SU-DHL-6 (cell line): ENCODE results near the gene KLK10.

ENCODE experiments used
- H2AFZ ChIP-seq: fragments of 200-600 bp; sonication (generic); 2 replicates; pipeline ENCODE4 v1.6.1; 2014; ENCODE audit warnings: low read depth, mild to moderate bottlenecking, moderate library complexity, mixed read lengths, antibody characterized with exemption, low read length; ENCODE audit not compliant: severe bottlenecking
- H3F3A ChIP-seq: fragments of 200-600 bp; shearing (Covaris generic); 2 replicates; pipeline ENCODE4 v1.6.0; 2016; ENCODE audit warnings: antibody characterized with exemption, mild to moderate bottlenecking; ENCODE audit not compliant: insufficient read depth
- H3K27ac ChIP-seq: fragments of 200-600 bp; sonication (generic); 2 replicates; pipeline ENCODE4 v1.5.1; 2016; ENCODE audit warnings: low read depth, mild to moderate bottlenecking, low read length, moderate library complexity, mixed read lengths
- H3K27me3 ChIP-seq: fragments of 200-600 bp; sonication (generic), shearing (Covaris generic); 2 replicates; pipeline ENCODE4 v1.6.0; 2014; ENCODE audit warnings: mild to moderate bottlenecking, low read length
- H3K36me3 ChIP-seq: fragments of 200-600 bp; sonication (generic); 2 replicates; pipeline ENCODE4 v1.6.1; 2014; ENCODE audit warnings: mild to moderate bottlenecking, low read length, mixed read lengths
- H3K4me2 ChIP-seq: fragments of 300-600, 200-600 bp; shearing (Covaris generic), sonication (generic); 2 replicates; pipeline ENCODE4 v1.6.0; 2014; ENCODE audit warnings: low read length, low read depth, mild to moderate bottlenecking; ENCODE audit not compliant: poor library complexity, severe bottlenecking
- H3K4me3 ChIP-seq: fragments of 200-600 bp; sonication (generic); 2 replicates; pipeline ENCODE4 v1.5.1; 2014; ENCODE audit warnings: antibody characterized with exemption, low read length, mild to moderate bottlenecking, mixed read lengths; ENCODE audit not compliant: insufficient read depth, poor library complexity, severe bottlenecking
- H3K79me2 ChIP-seq: fragments of 200-600 bp; sonication (generic); 2 replicates; pipeline ENCODE4 v1.6.1; 2014; ENCODE audit warnings: mild to moderate bottlenecking, low read length, moderate library complexity; ENCODE audit not compliant: insufficient read depth
- H3K9ac ChIP-seq: fragments of 200-600 bp; sonication (generic); 2 replicates; pipeline ENCODE4 v1.7.0; 2014; ENCODE audit warnings: mild to moderate bottlenecking, low read length
- H3K9me2 ChIP-seq: fragments of 200-600 bp; sonication (generic); replicated peaks from 2 replicates; pipeline ENCODE4 v1.6.1; 2014; ENCODE audit warnings: low read length; ENCODE audit not compliant: insufficient read depth
- H3K9me3 ChIP-seq: fragments of 200-600 bp; sonication (generic); 2 replicates; pipeline ENCODE4 v1.6.1; 2014; ENCODE audit warnings: low read length, mixed read lengths; ENCODE audit not compliant: insufficient read depth
- H4K20me1 ChIP-seq: fragments of 200-600 bp; sonication (generic); 2 replicates; pipeline ENCODE4 v1.6.1; 2014; ENCODE audit warnings: low read depth, mild to moderate bottlenecking, antibody characterized with exemption, low read length, moderate library complexity, mixed read lengths
- EZH2phosphoT487 ChIP-seq: fragments of 200-600 bp; sonication (generic), shearing (Covaris generic); conservative IDR thresholded peaks from 2 replicates; pipeline ENCODE4 v1.6.1; 2018; ENCODE audit warnings: mild to moderate bottlenecking, antibody characterized with exemption, low read length, moderate library complexity, mixed read lengths
- TF ChIP-seq, protein P1 (sequence below): fragments of 200-600 bp; sonication (generic); IDR thresholded peaks from one replicate; pipeline ENCODE4 v1.5.1; 2017; ENCODE audit warnings: antibody characterized with exemption, mild to moderate bottlenecking, low read length, moderate library complexity; ENCODE audit not compliant: insufficient read depth, poor library complexity, severe bottlenecking

Gene KLK10

DNA sequence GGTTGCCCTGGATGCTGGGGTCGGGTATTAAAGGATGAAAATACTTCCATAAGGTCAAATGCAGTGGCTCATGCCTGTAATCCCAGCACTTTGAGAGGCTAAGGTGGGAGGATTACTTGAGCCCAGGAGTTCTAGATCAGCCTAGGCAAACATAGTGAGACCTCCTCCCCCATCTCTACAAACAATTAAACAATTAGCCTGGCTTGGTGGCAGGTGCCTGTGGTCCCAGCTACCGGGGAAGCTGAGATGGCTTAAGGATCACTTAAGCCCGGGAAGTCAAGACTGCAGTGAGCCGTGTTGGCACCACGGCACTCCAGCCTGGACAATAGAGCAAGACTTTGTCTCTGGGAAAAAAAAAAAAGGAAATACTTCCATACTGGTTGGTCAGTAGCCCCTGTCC lies 5.4 kb upstream of the KLK10 start:
- Histone ChIP-seq H3K9ac (no peak overlapping the region), H2AFZ (no peak overlapping the region)

DNA sequence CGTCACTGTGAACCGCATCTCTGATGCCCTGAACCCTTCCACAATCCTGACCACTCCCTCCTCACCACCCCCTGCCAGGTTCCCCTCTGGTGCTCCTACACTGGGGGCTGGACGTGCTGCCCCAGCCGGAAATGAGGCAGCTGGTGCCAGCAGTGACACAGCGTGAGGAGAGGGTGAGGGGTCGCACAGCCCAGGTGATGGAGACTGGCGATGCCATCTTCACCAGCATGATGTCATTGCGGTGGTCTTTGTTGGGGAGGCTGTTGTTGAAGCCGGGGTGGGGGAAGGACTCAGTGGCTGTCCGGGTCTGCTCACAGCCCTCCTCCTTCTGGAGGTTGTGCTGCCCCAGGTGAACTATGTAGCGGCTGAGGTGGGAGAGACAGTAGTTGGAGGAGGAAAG lies 4.4 kb upstream of the KLK10 start:
- Histone ChIP-seq H3K9ac (no peak overlapping the region), H3F3A (no peaks in the 10 kb centered on the region), H3K9me3 (no peaks in the 10 kb centered on the region), H3K27ac (no peak overlapping the region), H3K27me3 (no peaks in the 10 kb centered on the region), H4K20me1 (no peaks in the 10 kb centered on the region), H3K4me2 (no peak overlapping the region), H3K9me2 (no peaks in the 10 kb centered on the region), H3K36me3 (no peaks in the 10 kb centered on the region), H3K79me2 (no peaks in the 10 kb centered on the region), H3K4me3 (no peak overlapping the region), H2AFZ (no peak overlapping the region)
- TF ChIP-seq, protein P1, sequence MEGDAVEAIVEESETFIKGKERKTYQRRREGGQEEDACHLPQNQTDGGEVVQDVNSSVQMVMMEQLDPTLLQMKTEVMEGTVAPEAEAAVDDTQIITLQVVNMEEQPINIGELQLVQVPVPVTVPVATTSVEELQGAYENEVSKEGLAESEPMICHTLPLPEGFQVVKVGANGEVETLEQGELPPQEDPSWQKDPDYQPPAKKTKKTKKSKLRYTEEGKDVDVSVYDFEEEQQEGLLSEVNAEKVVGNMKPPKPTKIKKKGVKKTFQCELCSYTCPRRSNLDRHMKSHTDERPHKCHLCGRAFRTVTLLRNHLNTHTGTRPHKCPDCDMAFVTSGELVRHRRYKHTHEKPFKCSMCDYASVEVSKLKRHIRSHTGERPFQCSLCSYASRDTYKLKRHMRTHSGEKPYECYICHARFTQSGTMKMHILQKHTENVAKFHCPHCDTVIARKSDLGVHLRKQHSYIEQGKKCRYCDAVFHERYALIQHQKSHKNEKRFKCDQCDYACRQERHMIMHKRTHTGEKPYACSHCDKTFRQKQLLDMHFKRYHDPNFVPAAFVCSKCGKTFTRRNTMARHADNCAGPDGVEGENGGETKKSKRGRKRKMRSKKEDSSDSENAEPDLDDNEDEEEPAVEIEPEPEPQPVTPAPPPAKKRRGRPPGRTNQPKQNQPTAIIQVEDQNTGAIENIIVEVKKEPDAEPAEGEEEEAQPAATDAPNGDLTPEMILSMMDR = no peak
- TF ChIP-seq EZH2phosphoT487 = no peak

More for the DNA sequence above, 5.4 kb upstream of the KLK10 start:
- TF ChIP-seq EZH2phosphoT487 = no peak
- TF ChIP-seq, protein P1 = no peak
- Histone ChIP-seq H3K79me2 (no peaks in the 10 kb centered on the region), H3K9me3 (no peaks in the 10 kb centered on the region), H4K20me1 (no peaks in the 10 kb centered on the region), H3K36me3 (no peaks in the 10 kb centered on the region), H3K27me3 (no peaks in the 10 kb centered on the region), H3F3A (no peaks in the 10 kb centered on the region), H3K4me3 (no peak overlapping the region), H3K4me2 (no peak overlapping the region), H3K27ac (no peak overlapping the region), H3K9me2 (no peaks in the 10 kb centered on the region)

DNA sequence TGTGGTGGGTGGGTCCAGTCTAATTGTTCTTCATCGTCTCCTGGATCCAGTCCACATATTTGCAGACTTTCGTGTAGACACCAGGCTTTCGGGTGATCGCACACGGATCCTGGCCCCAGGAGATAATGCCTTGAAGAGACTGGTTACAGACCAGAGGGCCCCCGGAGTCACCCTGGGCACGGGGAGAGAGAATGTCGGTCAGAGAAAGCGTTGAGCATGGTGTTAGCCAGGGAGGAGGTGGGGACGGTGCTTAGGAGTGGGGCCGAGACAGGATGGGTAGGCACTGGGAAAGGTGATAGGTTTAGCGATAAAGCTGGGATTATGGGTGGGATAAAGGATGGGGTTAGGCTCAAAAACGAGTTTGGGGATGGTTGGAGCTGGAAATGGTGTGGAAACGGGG lies 3.0 kb upstream of the KLK10 start:
- H3K9ac ChIP-seq = no peak overlapping the region
- TF ChIP-seq, protein P1 = no peak
- TF ChIP-seq EZH2phosphoT487 = no peak
- H3K27ac ChIP-seq = no peak overlapping the region
- H4K20me1 ChIP-seq = no peaks in the 10 kb centered on the region
- no peak overlapping the region for H2AFZ ChIP-seq
- H3K9me3 ChIP-seq = no peaks in the 10 kb centered on the region
- no peaks in the 10 kb centered on the region for H3K36me3 ChIP-seq
- H3F3A ChIP-seq = no peaks in the 10 kb centered on the region
- H3K4me2 ChIP-seq = no peak overlapping the region
- H3K4me3 ChIP-seq = no peak overlapping the region
- no peaks in the 10 kb centered on the region for H3K27me3 ChIP-seq
- H3K79me2 ChIP-seq = no peaks in the 10 kb centered on the region
- no peaks in the 10 kb centered on the region for H3K9me2 ChIP-seq
